ENCODE measurements around the gene TLE3. TPM values are rescaled to one million over a fixed set of nuclear protein-coding genes. Genes with fewer than 3 reads are reported as not detected.

The TLE3 gene
- polyA plus RNA-seq, 1 donor (not counting 4 experiments of a cell fraction or from before 2014, with no cell fraction given), result 8.3 TPM

GRCh38 chr15:70071799-70072198 lies 25.9 kb downstream of the TLE3 start:
- no peak overlapping the region for H3K27ac ChIP-seq (ENCODE audit: control insufficient read depth, insufficient read depth, low read length)
- no peak for DNase-seq (ENCODE audit: low read depth, low spot score)
- H2AFZ ChIP-seq (ENCODE audit: control insufficient read depth, low read length), result no peak overlapping the region
- no peak for TF ChIP-seq CTCF (optimal IDR thresholded peaks at IDR 0.05 in 1 of 3, IDR thresholded peaks at IDR 0.05 in 1 of 3, conservative IDR thresholded peaks at IDR 0.05 in 1 of 3; ENCODE audit: extremely low read depth in 1 of 3, insufficient read depth in 2 of 3, low read length in 3 of 3)
- H3K9me1 ChIP-seq (ENCODE audit: control insufficient read depth, extremely low read depth, insufficient read depth, low read length), result no peaks in the 10 kb centered on the region
- H3K9ac ChIP-seq (ENCODE audit: control insufficient read depth, extremely low read depth, insufficient read depth, low read length), result no peak overlapping the region
- H3K79me2 ChIP-seq (ENCODE audit: control insufficient read depth, insufficient read depth, low read length), result no peaks in the 10 kb centered on the region
- no peak overlapping the region for H3K4me3 ChIP-seq (ENCODE audit: control insufficient read depth in 2 of 3, extremely low read depth in 1 of 3, insufficient read depth in 2 of 3, low read depth in 1 of 3, low read length in 3 of 3)
- no peaks in the 10 kb centered on the region for H4K20me1 ChIP-seq (ENCODE audit: control insufficient read depth, extremely low read depth, insufficient read depth, low read length)
- FAIRE-seq, result no peak
- no peaks in the 10 kb centered on the region for H3K27me3 ChIP-seq (ENCODE audit: control insufficient read depth, extremely low read depth, insufficient read depth, low read length)
- no peaks in the 10 kb centered on the region for H3K9me3 ChIP-seq (ENCODE audit: control insufficient read depth, low read depth, low read length)
- H3K4me1 ChIP-seq (ENCODE audit: control insufficient read depth, extremely low read depth, insufficient read depth, low read length), result no peaks in the 10 kb centered on the region
- dilution Hi-C loops (cut with MboI; ENCODE audit: extremely low pct_ligation_motif_present, low sequenced_read_pairs), result no loop called here
- no peak overlapping the region for H3K4me2 ChIP-seq (ENCODE audit: control insufficient read depth, extremely low read depth, insufficient read depth, low read depth, low read length)
- peaks cover 40 to 41% of the 10 kb centered on the region in 2 experiments for H3K36me3 ChIP-seq (ENCODE audit: control insufficient read depth in 2 of 2, extremely low read depth in 1 of 2, insufficient read depth in 2 of 2, low read length in 2 of 2)

GRCh38 chr15:70069716-70070115 lies 28.0 kb downstream of the TLE3 start:
- Histone ChIP-seq H3K27ac (ENCODE audit: control insufficient read depth, insufficient read depth, low read length) (no peak overlapping the region), H3K27me3 (ENCODE audit: control insufficient read depth, extremely low read depth, insufficient read depth, low read length) (no peaks in the 10 kb centered on the region), H3K4me1 (ENCODE audit: control insufficient read depth, extremely low read depth, insufficient read depth, low read length) (no peaks in the 10 kb centered on the region), H3K4me3 (ENCODE audit: control insufficient read depth in 2 of 3, extremely low read depth in 1 of 3, insufficient read depth in 2 of 3, low read depth in 1 of 3, low read length in 3 of 3) (no peak overlapping the region), H3K9ac (ENCODE audit: control insufficient read depth, extremely low read depth, insufficient read depth, low read length) (no peak overlapping the region), H3K9me1 (ENCODE audit: control insufficient read depth, extremely low read depth, insufficient read depth, low read length) (no peaks in the 10 kb centered on the region), H3K79me2 (ENCODE audit: control insufficient read depth, insufficient read depth, low read length) (no peaks in the 10 kb centered on the region), H3K4me2 (ENCODE audit: control insufficient read depth, extremely low read depth, insufficient read depth, low read depth, low read length) (no peak overlapping the region), H4K20me1 (ENCODE audit: control insufficient read depth, extremely low read depth, insufficient read depth, low read length) (no peaks in the 10 kb centered on the region), H3K36me3 (ENCODE audit: control insufficient read depth in 2 of 2, extremely low read depth in 1 of 2, insufficient read depth in 2 of 2, low read length in 2 of 2) (peaks cover 35 to 48% of the 10 kb centered on the region in 2 experiments), H2AFZ (ENCODE audit: control insufficient read depth, low read length) (no peak overlapping the region), H3K9me3 (ENCODE audit: control insufficient read depth, low read depth, low read length) (no peaks in the 10 kb centered on the region)
- DNase-seq (ENCODE audit: low read depth, low spot score), result no peak
- TF ChIP-seq CTCF (optimal IDR thresholded peaks at IDR 0.05 in 1 of 3, IDR thresholded peaks at IDR 0.05 in 1 of 3, conservative IDR thresholded peaks at IDR 0.05 in 1 of 3; ENCODE audit: extremely low read depth in 1 of 3, insufficient read depth in 2 of 3, low read length in 3 of 3), result no peak
- no peak for TF ChIP-seq EZH2 (IDR thresholded peaks at IDR 0.05; ENCODE audit: low read length)
- dilution Hi-C loops (cut with MboI; ENCODE audit: extremely low pct_ligation_motif_present, low sequenced_read_pairs), result no loop called here
- no peak for FAIRE-seq
